HepG2 (cell line): Measurements from ENCODE around the gene PNKD. TPM values are rescaled to one million over a fixed set of nuclear protein-coding genes. Genes with fewer than 3 reads are reported as not detected.

Source experiments
- ATAC-seq: fragments of 200-7000 bp; cut with Tn5 transposase; 3 replicates; pipeline ENCODE4 v1.9.1; 2020; ENCODE audit warnings: mild to moderate bottlenecking, moderate library complexity
- BruUV-seq: library from RNA; stranded (reverse); fragments of 400-500 nt; replicated peaks from 2 replicates; lab custom pipeline; 2021; lab: Mats Ljungman, UMichigan
- CTCF ChIA-PET: fragments of 300-600 bp; formaldehyde crosslinking; extraction: SDS; loops from one replicate; lab custom pipeline; 2021; ENCODE audit warnings: low total read pairs, inconsistent platforms, low intra/inter-chr PET ratio; lab: Yijun Ruan, JAX
- POLR2A ChIA-PET: fragments of 350-600 bp; sonication (Branson Sonifier 250); formaldehyde crosslinking; loops from one replicate; lab custom pipeline; 2020; ENCODE audit warnings: antibody characterized with exemption, inconsistent platforms; lab: Yijun Ruan, JAX
- DNase-seq: peaks from one replicate; pipeline ENCODE4 v3.0.0-alpha.2; 2015; ENCODE audit warnings: low spot score
- FAIRE-seq: peaks from 3 replicates; lab custom pipeline; 2011; peaks lifted over from hg19 to GRCh38; lab: Jason Lieb, UNC
- H2AFZ ChIP-seq: one replicate; pipeline ENCODE4 v1.6.1; 2011; ENCODE audit warnings: low read length, inconsistent platforms
- H3K27ac ChIP-seq: fragments of 300-600 bp; 3 replicates; pipeline ENCODE4 v1.8.0; 2011; ENCODE audit warnings: mixed run types, mild to moderate bottlenecking, mixed read lengths, low read length, inconsistent platforms; ENCODE audit not compliant: insufficient read depth; ENCODE audit errors: extremely low read length
- H3K27me3 ChIP-seq, 2 experiments: fragments of 200-600 bp in 1 of 2; 2 replicates in 1 of 2; 3 replicates in 1 of 2; pipeline versions ENCODE4 v1.6.0 to v1.8.0; 2011; ENCODE audit warnings: low read length in 2 of 2, mild to moderate bottlenecking in 2 of 2, moderate library complexity in 2 of 2, inconsistent platforms in 1 of 2; ENCODE audit not compliant: insufficient read depth in 2 of 2, control insufficient read depth in 1 of 2
- H3K36me3 ChIP-seq, 2 experiments: fragments of 200-600 bp in 1 of 2; replicated peaks in 1 of 2; 2 replicates in 1 of 2; 3 replicates in 1 of 2; pipeline versions ENCODE4 v1.5.1 to v1.8.0; 2011; ENCODE audit warnings: low read length in 2 of 2, inconsistent platforms in 1 of 2; ENCODE audit not compliant: insufficient read depth in 2 of 2, control insufficient read depth in 1 of 2
- H3K4me1 ChIP-seq: 2 replicates; pipeline ENCODE4 v1.5.1; 2012; ENCODE audit warnings: low read length, inconsistent platforms; ENCODE audit not compliant: insufficient read depth
- H3K4me2 ChIP-seq: 2 replicates; pipeline ENCODE4 v1.6.0; 2011; ENCODE audit warnings: low read depth, low read length, inconsistent platforms
- H3K4me3 ChIP-seq, 3 experiments: fragments of 200-600 bp in 1 of 3; sonication (generic), shearing (Covaris generic) in 1 of 3; replicated peaks in 1 of 3; 2 replicates each; pipeline ENCODE4 v1.5.1; 2011 to 2016; ENCODE audit warnings: low read length in 3 of 3, inconsistent platforms in 2 of 3, low read depth in 2 of 3, mild to moderate bottlenecking in 2 of 3, control low read depth in 1 of 3, mixed read lengths in 1 of 3; ENCODE audit not compliant: insufficient read depth in 1 of 3
- H3K79me2 ChIP-seq: one replicate; pipeline ENCODE4 v1.6.1; 2011; ENCODE audit warnings: low read length, inconsistent platforms; ENCODE audit not compliant: insufficient read depth
- H3K9ac ChIP-seq: 2 replicates; pipeline ENCODE4 v1.6.0; 2011; ENCODE audit warnings: mild to moderate bottlenecking, low read depth, low read length, inconsistent platforms; ENCODE audit not compliant: insufficient read depth
- H3K9me3 ChIP-seq: 2 replicates; pipeline ENCODE4 v1.5.1; 2012; ENCODE audit warnings: mild to moderate bottlenecking, low read length
- H4K20me1 ChIP-seq: 2 replicates; pipeline ENCODE4 v1.6.0; 2011; ENCODE audit warnings: inconsistent platforms, mild to moderate bottlenecking, low read length, moderate library complexity; ENCODE audit not compliant: insufficient read depth
- GPN1 ChIP-seq: sonication (generic); formaldehyde crosslinking; IDR thresholded peaks from 2 replicates; pipeline ENCODE4 v1.5.1; 2020; ENCODE audit warnings: missing genetic modification reagents, borderline replicate concordance
- PAX8 ChIP-seq: sonication (generic); formaldehyde crosslinking; IDR thresholded peaks from 2 replicates; pipeline ENCODE4 v1.8.0; 2022; ENCODE audit warnings: mild to moderate bottlenecking, missing genetic modification reagents, borderline replicate concordance
- RFX3 ChIP-seq: IDR thresholded peaks from 2 replicates; pipeline ENCODE4 v1.6.1; 2016; ENCODE audit warnings: missing biosample characterization, missing genetic modification reagents
- ZBTB20 ChIP-seq: sonication (generic); formaldehyde crosslinking; IDR thresholded peaks from 2 replicates; pipeline ENCODE4 v1.8.1; 2023; ENCODE audit warnings: missing genetic modification reagents, low read depth, mild to moderate bottlenecking, borderline replicate concordance
- ZMYM2 ChIP-seq: sonication (generic); formaldehyde crosslinking; IDR thresholded peaks from 2 replicates; pipeline ENCODE4 v1.8.0; 2022; ENCODE audit warnings: mild to moderate bottlenecking, missing genetic modification reagents
- ZNF124 ChIP-seq: sonication (generic); formaldehyde crosslinking; IDR thresholded peaks from 2 replicates; pipeline ENCODE4 v1.4.0; 2020; ENCODE audit warnings: missing genetic modification reagents
- ZNF136 ChIP-seq: sonication (generic); formaldehyde crosslinking; IDR thresholded peaks from 2 replicates; pipeline ENCODE4 v1.8.1; 2022; ENCODE audit warnings: low read depth, mild to moderate bottlenecking, moderate library complexity, missing genetic modification reagents
- ZNF260 ChIP-seq: sonication (generic); formaldehyde crosslinking; IDR thresholded peaks from 2 replicates; pipeline ENCODE4 v1.4.0; 2020; ENCODE audit warnings: missing genetic modification reagents, low read depth, mild to moderate bottlenecking, borderline replicate concordance
- ZNF607 ChIP-seq: sonication (generic); formaldehyde crosslinking; IDR thresholded peaks from 2 replicates; pipeline ENCODE4 v1.5.1; 2020; ENCODE audit warnings: missing genetic modification reagents, mild to moderate bottlenecking, borderline replicate concordance
- WGBS: methylation state at CpG from one replicate; pipeline ENCODE4 v1.1.6; 2017; ENCODE audit warnings: low lambda C conversion rate; 5-methylcytosine and 5-hydroxymethylcytosine counted together
- in situ Hi-C: cut with HindIII; loops from 2 replicates; pipeline ENCODE4 v1.10.0; 2017; ENCODE audit warnings: low pct_unique_long_range_greater_than_20kb; ENCODE audit not compliant: extremely low pct_ligation_motif_present
- intact Hi-C: fragments of 100-400 bp; cut with micrococcal nuclease; formaldehyde crosslinking; loops from one replicate; pipeline ENCODE4 v1.10.0; 2022; ENCODE audit not compliant: unreplicated experiment
- polyA plus RNA-seq, 8 experiments: library from polyadenylated mRNA; depleted of rRNA in 3 of 8; stranded (reverse) in 7 of 8; unstranded in 1 of 8; fragments of >200 nt; fragmentation: Illumina TruSeq in 4 of 8; extraction: Trizol in 4 of 8; gene quantifications; 2 replicates each; pipeline versions ENCODE4 v1.2.1 to v1.2.3, GENCODE V29; 2011 to 2016; ENCODE audit warnings: low read depth in 4 of 8, missing spikeins in 1 of 8, mixed read lengths in 1 of 8; ENCODE audit not compliant: insufficient read depth in 1 of 8
- total RNA-seq, 5 experiments: library from RNA; depleted of rRNA; stranded (reverse); fragments of >200 nt; fragmentation: Illumina TruSeq; extraction: Trizol; gene quantifications; 2 replicates each; pipeline ENCODE4 v1.2.3, GENCODE V29; 2016; ENCODE audit warnings: low read depth in 1 of 5

The PNKD gene
- total and polyA plus RNA-seq, 2 of the 13 experiments (the other 11 are each of a cell fraction or from before 2014, with no cell fraction given): 55.9 to 80.4 TPM

- in situ Hi-C loops (no loop called here), intact Hi-C loops (loop anchor here (10.0 kb wide), 1 partner anchor 266 kb away; the partner anchor contains the start of genes CNOT9 and USP37)
- peak overlapping the region in 2 of 3 experiments; percentile 19 to 56; a peak in 2 of 6 replicates for H3K4me3 ChIP-seq
- DNase-seq (no peak), ATAC-seq (no peak), FAIRE-seq (no peak)
- TF ChIP-seq ZNF607 (CRISPR knock-in tag) (no peak), GPN1 (CRISPR knock-in tag) (no peak), ZNF124 (CRISPR knock-in tag) (no peak), RFX3 (CRISPR knock-in tag) (no peak), ZMYM2 (CRISPR knock-in tag) (0 out of 2 replicates have a peak, but pooled peaks have one; percentile 9), ZNF260 (CRISPR knock-in tag) (no peak), ZBTB20 (CRISPR knock-in tag) (no peak), PAX8 (CRISPR knock-in tag) (no peak), ZNF136 (CRISPR knock-in tag) (0 out of 2 replicates have a peak, but pooled peaks have one; percentile 33)
- H3K27me3 ChIP-seq: no peaks in the 10 kb centered on the region
- 44% methylated on average over 6 of the region's 6 CpGs for WGBS
- H2AFZ ChIP-seq: peak overlapping the region; percentile 46
- H3K9me3 ChIP-seq: no peaks in the 10 kb centered on the region
- H3K9ac ChIP-seq: peak overlapping the region; percentile 51
- CTCF ChIA-PET: interaction anchor here (1.2 kb wide), 1 partner anchor 26 kb away, joined by 3 read pairs; no protein-coding TSS in a partner anchor
- no TSS peak for BruUV-seq
- peak overlapping the region; percentile 75 for H3K4me2 ChIP-seq
- no peaks in the 10 kb centered on the region for H3K36me3 ChIP-seq
- POLR2A ChIA-PET: interaction anchor here (1.1 to 8.5 kb wide), 7 partner anchors 11 to 102 kb away, joined by 3 to 64 read pairs (median 8); partner anchors contain the start of genes AAMP, CATIP, CTDSP1 and PNKD
- H3K79me2 ChIP-seq: no peaks in the 10 kb centered on the region
- peak overlapping the region; percentile 40 for H3K27ac ChIP-seq
- peaks cover 64% of the 10 kb centered on the region for H3K4me1 ChIP-seq
- no peaks in the 10 kb centered on the region for H4K20me1 ChIP-seq
Measured at GRCh38 chr2:218298314-218298875, 28.1 kb downstream of the PNKD start.
